Measurements from ENCODE around the gene ESCO1.

DNA sequence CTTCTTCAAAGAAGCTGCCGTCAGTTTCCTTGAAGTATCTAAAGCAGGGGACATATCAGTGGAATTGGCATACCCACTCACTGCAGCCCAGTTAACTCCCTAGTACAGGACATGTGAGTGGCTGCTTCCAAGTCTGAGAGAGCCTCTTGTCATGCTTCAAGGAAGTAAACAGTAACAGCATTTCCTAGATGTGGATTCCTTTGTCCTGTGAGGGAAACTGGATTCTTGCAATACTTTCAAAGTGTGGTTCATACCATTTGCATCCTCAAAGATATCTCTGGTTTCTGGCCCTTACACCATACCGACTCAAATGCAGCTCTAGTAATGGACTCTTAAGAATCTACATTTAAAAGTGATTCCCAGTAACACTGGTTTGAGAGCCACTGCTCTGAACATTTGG lies 87.2 kb downstream of the ESCO1 start:
- no peak for TF ChIP-seq POLR2A (IDR thresholded peaks at IDR 0.05)
- TF ChIP-seq, protein P1, sequence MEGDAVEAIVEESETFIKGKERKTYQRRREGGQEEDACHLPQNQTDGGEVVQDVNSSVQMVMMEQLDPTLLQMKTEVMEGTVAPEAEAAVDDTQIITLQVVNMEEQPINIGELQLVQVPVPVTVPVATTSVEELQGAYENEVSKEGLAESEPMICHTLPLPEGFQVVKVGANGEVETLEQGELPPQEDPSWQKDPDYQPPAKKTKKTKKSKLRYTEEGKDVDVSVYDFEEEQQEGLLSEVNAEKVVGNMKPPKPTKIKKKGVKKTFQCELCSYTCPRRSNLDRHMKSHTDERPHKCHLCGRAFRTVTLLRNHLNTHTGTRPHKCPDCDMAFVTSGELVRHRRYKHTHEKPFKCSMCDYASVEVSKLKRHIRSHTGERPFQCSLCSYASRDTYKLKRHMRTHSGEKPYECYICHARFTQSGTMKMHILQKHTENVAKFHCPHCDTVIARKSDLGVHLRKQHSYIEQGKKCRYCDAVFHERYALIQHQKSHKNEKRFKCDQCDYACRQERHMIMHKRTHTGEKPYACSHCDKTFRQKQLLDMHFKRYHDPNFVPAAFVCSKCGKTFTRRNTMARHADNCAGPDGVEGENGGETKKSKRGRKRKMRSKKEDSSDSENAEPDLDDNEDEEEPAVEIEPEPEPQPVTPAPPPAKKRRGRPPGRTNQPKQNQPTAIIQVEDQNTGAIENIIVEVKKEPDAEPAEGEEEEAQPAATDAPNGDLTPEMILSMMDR (IDR thresholded peaks at IDR 0.05), result no peak

All from uterus (tissue), 2 donors.